GM12878 (cell line): ENCODE results near the gene SPOP. TPM values are rescaled to one million over a fixed set of nuclear protein-coding genes. Genes with fewer than 3 reads are reported as not detected.

Source experiments
- ATAC-seq: fragments of 200-7000 bp; cut with Tn5 transposase; 3 replicates; pipeline ENCODE4 v1.9.1; 2020; ENCODE audit warnings: mild to moderate bottlenecking, moderate library complexity
- BruUV-seq: library from RNA; stranded (reverse); fragments of 400-500 nt; replicated peaks from 2 replicates; lab custom pipeline; 2021; lab: Mats Ljungman, UMichigan
- CTCF ChIA-PET: fragments of 300-600 bp; sonication (Branson Sonifier 250); formaldehyde crosslinking; extraction: SDS; loops from one replicate; lab custom pipeline; 2021; ENCODE audit warnings: inconsistent platforms; lab: Yijun Ruan, JAX
- POLR2A ChIA-PET: fragments of 350-600 bp; formaldehyde crosslinking; extraction: SDS; loops from one replicate; lab custom pipeline; 2021; ENCODE audit warnings: inconsistent platforms; lab: Charles Lee
- RAD21 ChIA-PET: fragments of 300-600 bp; sonication (Branson Sonifier 250); formaldehyde crosslinking; loops from one replicate; lab custom pipeline; 2023; ENCODE audit warnings: antibody characterized with exemption; ENCODE audit not compliant: unreplicated experiment; lab: Charles Lee
- SMC1A ChIA-PET: fragments of 300-600 bp; sonication (Branson Sonifier 250); formaldehyde crosslinking; loops from one replicate; lab custom pipeline; 2023; ENCODE audit not compliant: unreplicated experiment, uncharacterized antibody; lab: Charles Lee
- DNase-seq: peaks from one replicate; pipeline ENCODE4 v3.0.0-alpha.2; 2011; ENCODE audit warnings: low read depth, low spot score
- FAIRE-seq: peaks from 3 replicates; lab custom pipeline; 2011; peaks lifted over from hg19 to GRCh38; lab: Jason Lieb, UNC
- H2AFZ ChIP-seq: 2 replicates; pipeline ENCODE4 v1.6.0; 2011; ENCODE audit warnings: low read depth, low read length, control low read depth; ENCODE audit not compliant: control insufficient read depth
- H3K27ac ChIP-seq: 2 replicates; pipeline ENCODE4 v1.5.1; 2011; ENCODE audit warnings: control low read depth; ENCODE audit not compliant: control insufficient read depth, insufficient read depth
- H3K27me3 ChIP-seq, 2 experiments: replicated peaks in 1 of 2; 2 replicates each; pipeline versions ENCODE4 v1.6.0 to v1.6.1; 2011; ENCODE audit warnings: low read length in 1 of 2; ENCODE audit not compliant: control insufficient read depth in 2 of 2, insufficient read depth in 2 of 2
- H3K36me3 ChIP-seq, 2 experiments: 2 replicates each; pipeline ENCODE4 v1.5.1; 2011; ENCODE audit warnings: low read length in 1 of 2; ENCODE audit not compliant: control insufficient read depth in 2 of 2, insufficient read depth in 2 of 2
- H3K4me1 ChIP-seq: 2 replicates; pipeline ENCODE4 v1.6.1; 2011; ENCODE audit warnings: mild to moderate bottlenecking, low read length, moderate library complexity, mixed read lengths; ENCODE audit not compliant: control insufficient read depth, insufficient read depth
- H3K4me2 ChIP-seq: 2 replicates; pipeline ENCODE4 v1.6.0; 2011; ENCODE audit warnings: control low read depth; ENCODE audit not compliant: control insufficient read depth, insufficient read depth
- H3K4me3 ChIP-seq: fragments of 200-600 bp; sonication (generic); 2 replicates; pipeline ENCODE4 v1.5.1; 2016
- H3K79me2 ChIP-seq: 2 replicates; pipeline ENCODE4 v1.6.0; 2011; ENCODE audit warnings: low read length; ENCODE audit not compliant: control insufficient read depth, insufficient read depth
- H3K9ac ChIP-seq: 2 replicates; pipeline ENCODE4 v1.8.0; 2011; ENCODE audit warnings: low read length, control low read depth, mixed read lengths; ENCODE audit not compliant: control insufficient read depth, insufficient read depth
- H3K9me3 ChIP-seq: replicated peaks from 3 replicates; pipeline ENCODE4 v1.5.1; 2011; ENCODE audit warnings: mild to moderate bottlenecking, low read length; ENCODE audit not compliant: control insufficient read depth, insufficient read depth
- H4K20me1 ChIP-seq: 2 replicates; pipeline ENCODE4 v1.6.0; 2011; ENCODE audit not compliant: control insufficient read depth, insufficient read depth
- ASH2L ChIP-seq: fragments of 300-600, 200-600 bp; sonication (generic); IDR thresholded peaks from 2 replicates; pipeline ENCODE4 v1.6.1; 2017; ENCODE audit warnings: low read depth, mild to moderate bottlenecking, borderline replicate concordance
- BCL11A ChIP-seq: IDR thresholded peaks from 2 replicates; pipeline ENCODE4 v1.6.1; 2011; ENCODE audit warnings: low read depth, low read length
- MTA3 ChIP-seq: IDR thresholded peaks from 2 replicates; pipeline ENCODE4 v1.6.1; 2012; ENCODE audit warnings: low read length, inconsistent platforms, borderline replicate concordance
- PML ChIP-seq: IDR thresholded peaks from 2 replicates; pipeline ENCODE4 v1.6.1; 2012; ENCODE audit warnings: low read length, inconsistent platforms
- SIX5 ChIP-seq: IDR thresholded peaks from 2 replicates; pipeline ENCODE4 v1.6.1; 2011; ENCODE audit warnings: mild to moderate bottlenecking, low read depth, low read length, moderate library complexity; ENCODE audit not compliant: severe bottlenecking
- SMC3 ChIP-seq: IDR thresholded peaks from 2 replicates; pipeline ENCODE4 v1.6.1; 2011; ENCODE audit warnings: low read length, improper control_type of control experiment, borderline replicate concordance
- SP1 ChIP-seq: IDR thresholded peaks from one replicate; pipeline ENCODE4 v1.6.1; 2011; ENCODE audit warnings: low read depth, low read length
- TBL1XR1 ChIP-seq: IDR thresholded peaks from 2 replicates; pipeline ENCODE4 v1.6.1; 2012; ENCODE audit warnings: low read depth, low read length, improper control_type of control experiment
- YY1 ChIP-seq: IDR thresholded peaks from 2 replicates; pipeline ENCODE4 v1.6.1; 2011; ENCODE audit warnings: low read depth, mild to moderate bottlenecking, low read length
- ZBTB4 ChIP-seq: fragments of 450-650 bp; formaldehyde crosslinking; IDR thresholded peaks from 2 replicates; pipeline ENCODE4 v1.4.0; 2022; ENCODE audit warnings: mild to moderate bottlenecking, moderate library complexity
- ZNF384 ChIP-seq: IDR thresholded peaks from 2 replicates; pipeline ENCODE4 v1.6.1; 2012; ENCODE audit warnings: low read depth, mild to moderate bottlenecking, low read length, improper control_type of control experiment, borderline replicate concordance
- ZNF687 ChIP-seq: fragments of 450-650 bp; IDR thresholded peaks from 2 replicates; pipeline ENCODE4 v1.6.1; 2017; ENCODE audit warnings: mild to moderate bottlenecking, moderate library complexity
- WGBS: methylation state at CpG from one replicate; pipeline ENCODE4 v1.1.6; 2016; ENCODE audit warnings: low lambda C conversion rate; ENCODE audit not compliant: insufficient replicate concordance, insufficient coverage; ENCODE audit errors: missing lambda C conversion rate; 5-methylcytosine and 5-hydroxymethylcytosine counted together
- in situ Hi-C: fragments of 300-500 bp; cut with MboI; formaldehyde crosslinking; loops from 9 replicates; pipeline ENCODE4 v1.14.3; 2018; ENCODE audit warnings: mixed read lengths
- intact Hi-C: fragments of 100-400 bp; cut with micrococcal nuclease; formaldehyde crosslinking; loops from one replicate; pipeline ENCODE4 v1.14.2; 2022; ENCODE audit not compliant: unreplicated experiment
- polyA plus RNA-seq, 11 experiments: library from polyadenylated mRNA; depleted of rRNA in 4 of 11; unstranded in 6 of 11; stranded (reverse) in 5 of 11; fragments of >200 nt; fragmentation: Nextera tagmentation in 4 of 11; fragmentation: Illumina TruSeq in 1 of 11; extraction: Ambion mirVana in 4 of 11; extraction: Trizol in 1 of 11; gene quantifications; 1 replicate in 1 of 11; 2 replicates in 10 of 11; pipeline versions ENCODE4 v1.2.1 to v1.2.3, GENCODE V29; 2011 to 2016; ENCODE audit warnings: inconsistent platforms in 2 of 11, missing spikeins in 2 of 11, low read depth in 1 of 11
- total RNA-seq, 4 experiments: library from RNA; depleted of rRNA in 3 of 4; stranded (reverse); fragments of >200 nt in 3 of 4; fragmentation: Illumina TruSeq in 1 of 4; extraction: Trizol in 1 of 4; gene quantifications; 2 replicates each; pipeline versions ENCODE4 v1.2.1 to v1.2.3, GENCODE V29; 2013 to 2021

SPOP gene
- total and polyA plus RNA-seq, 10 of the 15 experiments (the other 5 are each of a cell fraction or from before 2014, with no cell fraction given) = 35.1 to 80.4 (median 44.7) TPM

- ChIA-PET POLR2A (no interaction called here), SMC1A (interaction anchor here (1.3 to 1.7 kb wide), 2 partner anchors 10 to 132 kb away, joined by 3 to 4 read pairs; no protein-coding TSS in a partner anchor), RAD21 (no interaction called here), CTCF (interaction anchor here (0.6 to 21.7 kb wide), 4 partner anchors 9 to 307 kb away, joined by 3 to 483 read pairs (median 4); partner anchors contain the start of gene NXPH3)
- 50% methylated on average over 2 of the region's 2 CpGs for WGBS
- DNase-seq (no peak), FAIRE-seq (no peak), ATAC-seq (no peak)
- Histone ChIP-seq H3K9me3 (no peaks in the 10 kb centered on the region), H3K4me2 (no peak overlapping the region), H3K27me3 (no peaks in the 10 kb centered on the region), H3K79me2 (no peaks in the 10 kb centered on the region), H3K4me1 (peaks cover 3% of the 10 kb centered on the region), H3K27ac (no peak overlapping the region), H4K20me1 (no peaks in the 10 kb centered on the region), H3K4me3 (no peak overlapping the region), H2AFZ (no peak overlapping the region), H3K9ac (no peak overlapping the region), H3K36me3 (no peaks in the 10 kb centered on the region)
- TF ChIP-seq SP1 (no peak), ASH2L (no peak), YY1 (no peak), SMC3 (no peak), MTA3 (no peak), ZNF687 (no peak), ZNF384 (no peak), TBL1XR1 (no peak), PML (no peak), ZBTB4 (CRISPR knock-in tag) (no peak), BCL11A (no peak), SIX5 (no peak)
- no TSS peak for BruUV-seq
- intact Hi-C loops = loop anchor here (10.0 kb wide), 1 partner anchor 75 kb away; no protein-coding TSS in a partner anchor
- in situ Hi-C loops = no loop called here
Measured at GRCh38 chr17:49690256-49690655, 12.4 kb upstream of the SPOP start.
